Esophagus squamous epithelium (tissue), 5 donors: ENCODE measurements around the gene TEAD1. TPM values are rescaled to one million over a fixed set of nuclear protein-coding genes. Genes with fewer than 3 reads are reported as not detected.

Source experiments
- DNase-seq: peaks from one replicate; lab custom pipeline; 2025; lab: John Stamatoyannopoulos, UW
- H3K27ac ChIP-seq, 4 donors: fragments of 200-600 bp; sonication (generic); one replicate each; pipeline ENCODE4 v1.5.1; 2016 to 2019; ENCODE audit warnings: mild to moderate bottlenecking in 1 of 4
- H3K27me3 ChIP-seq, 4 donors: fragments of 200-600 bp; sonication (generic); 1 replicate in 3 of 4; 2 replicates in 1 of 4; pipeline versions ENCODE4 v1.5.1 to v1.6.0; 2017 to 2021; ENCODE audit warnings: antibody characterized with exemption in 1 of 4
- H3K36me3 ChIP-seq, 3 donors: fragments of 200-600 bp; sonication (generic); one replicate each; pipeline ENCODE4 v1.5.1; 2016 to 2019
- H3K4me1 ChIP-seq, 3 donors: fragments of 200-600 bp; sonication (generic); one replicate each; pipeline ENCODE4 v1.5.1; 2017 to 2019
- H3K4me3 ChIP-seq, 4 donors: fragments of 200-600 bp; sonication (generic); 1 replicate in 3 of 4; 2 replicates in 1 of 4; pipeline ENCODE4 v1.5.1; 2016 to 2019; ENCODE audit warnings: mild to moderate bottlenecking in 2 of 4, moderate library complexity in 1 of 4
- H3K9me3 ChIP-seq, 3 donors: fragments of 200-600 bp; sonication (generic); one replicate each; pipeline ENCODE4 v1.5.1; 2016 to 2019
- CTCF ChIP-seq, 6 experiments: fragments of 450-650 bp in 4 of 6; fragments of 200-600 bp in 2 of 6; sonication (generic) in 2 of 6; IDR thresholded peaks; one replicate each; pipeline ENCODE4 v1.5.1; 2016 to 2019; ENCODE audit warnings: antibody characterized with exemption in 6 of 6, mild to moderate bottlenecking in 4 of 6, moderate library complexity in 4 of 6
- POLR2A ChIP-seq, 4 donors: fragments of 450-650 bp; IDR thresholded peaks; one replicate each; pipeline ENCODE4 v1.6.1; 2017; ENCODE audit warnings: antibody characterized with exemption in 4 of 4, mild to moderate bottlenecking in 4 of 4, moderate library complexity in 3 of 4
- WGBS, 2 donors: methylation state at CpG; one replicate each; pipeline ENCODE4 v1.1.5; 2018; 5-methylcytosine and 5-hydroxymethylcytosine counted together
- intact Hi-C: fragments of 100-400 bp; cut with DNase I; formaldehyde crosslinking; loops from one replicate; pipeline ENCODE4 v1.15.0; 2022
- total RNA-seq, 4 donors: library from RNA; depleted of rRNA; stranded (reverse); fragments of >200 nt; gene quantifications; one replicate each; pipeline ENCODE4 v1.1.0, GENCODE V29; 2016
- donor health status: DM: yes; HTN: yes; CAD: no.

The TEAD1 gene
- total RNA-seq, 4 donors from 2014 or later, result 33.3 to 75.2 (median 49.8) TPM

DNA sequence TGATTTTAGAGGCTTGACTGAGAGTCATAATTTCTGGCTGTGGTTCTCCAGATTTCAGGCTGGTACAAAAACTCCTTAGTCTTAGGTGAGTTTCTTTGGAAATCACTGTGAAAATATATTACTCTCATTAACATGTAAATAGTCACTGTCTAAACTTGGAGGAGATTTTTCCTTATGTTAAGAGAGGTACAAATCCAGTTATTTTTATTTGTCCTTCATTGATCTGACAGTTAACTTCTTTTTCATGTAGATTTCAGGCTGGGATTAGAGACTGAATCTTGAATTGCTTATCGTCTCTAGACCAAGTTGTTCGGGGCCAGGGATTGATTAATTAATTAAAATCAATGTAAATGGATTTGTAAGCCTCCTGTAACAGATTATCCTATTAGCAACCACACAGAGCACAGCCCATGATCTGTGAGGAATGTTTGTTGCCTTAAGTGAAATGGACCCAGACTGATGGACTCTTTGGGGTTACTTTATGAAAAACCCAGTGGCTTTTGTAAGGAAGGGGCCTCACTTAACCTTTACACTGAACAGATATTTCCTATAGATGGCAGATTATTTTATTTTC is 21.1 kb downstream of the TEAD1 start:
- Histone ChIP-seq H3K4me1 (peaks cover 22 to 81% (median 46%) of the 10 kb centered on the region in 3 donors), H3K27me3 (no peaks in the 10 kb centered on the region), H3K4me3 (no peak overlapping the region), H3K27ac (peak overlapping the region; percentile 89 to 95 (median 92)), H3K36me3 (no peaks in the 10 kb centered on the region), H3K9me3 (no peaks in the 10 kb centered on the region)
- WGBS, 2 donors, result 65 to 67% methylated on average over 2 of the region's 2 CpGs
- TF ChIP-seq CTCF (IDR thresholded peaks at IDR 0.05) (no peak), POLR2A (IDR thresholded peaks at IDR 0.05) (no peak)
- intact Hi-C loops, result no loop called here
- DNase-seq, result no peak

DNA sequence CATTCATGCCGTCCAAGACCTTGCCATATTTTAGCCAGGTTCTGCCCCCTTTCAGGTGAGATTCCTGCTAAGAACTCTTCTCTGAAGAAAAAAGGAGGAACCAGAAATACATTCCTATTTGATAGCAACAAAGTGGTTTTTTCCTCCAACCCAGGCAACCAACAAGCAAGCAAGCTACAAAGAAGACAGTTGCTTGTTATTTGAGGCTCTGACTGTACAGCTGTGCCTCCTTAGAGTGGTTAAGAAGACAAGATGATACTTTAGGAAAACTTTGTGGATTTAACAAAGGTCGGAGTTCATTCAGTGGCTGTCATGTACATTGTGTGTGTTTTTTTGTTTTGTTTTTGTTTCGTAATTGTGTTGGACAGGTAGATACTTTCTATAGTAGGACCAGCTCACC is 21.7 kb downstream of the TEAD1 start:
- 75 to 80% methylated on average over 3 of the region's 3 CpGs for WGBS, 2 donors
- H3K27me3 ChIP-seq, result no peaks in the 10 kb centered on the region
- H3K27ac ChIP-seq, result peak overlapping the region; percentile 89 to 95 (median 92)
- no peaks in the 10 kb centered on the region for H3K9me3 ChIP-seq
- no peaks in the 10 kb centered on the region for H3K36me3 ChIP-seq
- TF ChIP-seq CTCF (IDR thresholded peaks at IDR 0.05) (no peak), POLR2A (IDR thresholded peaks at IDR 0.05) (no peak)
- DNase-seq, result no peak
- H3K4me3 ChIP-seq, result no peak overlapping the region
- peaks cover 22 to 87% (median 46%) of the 10 kb centered on the region in 3 donors for H3K4me1 ChIP-seq
- intact Hi-C loops, result no loop called here

- WGBS, 2 donors, result 43 to 62% methylated on average over 4 of the region's 5 CpGs
- Histone ChIP-seq H3K4me1 (peaks cover 22 to 86% (median 45%) of the 10 kb centered on the region in 3 donors), H3K36me3 (no peaks in the 10 kb centered on the region), H3K4me3 (no peak overlapping the region), H3K27ac (peak overlapping the region; percentile 15 to 95 (median 52)), H3K27me3 (no peaks in the 10 kb centered on the region), H3K9me3 (no peaks in the 10 kb centered on the region)
- intact Hi-C loops, result no loop called here
- no peak for TF ChIP-seq CTCF (IDR thresholded peaks at IDR 0.05)
- no peak for TF ChIP-seq POLR2A (IDR thresholded peaks at IDR 0.05)
- DNase-seq, result no peak
Observed at GRCh38 chr11:12696911-12697581, 22.8 kb downstream of the TEAD1 start.

- peak overlapping the region in 3 of 4 donors; percentile 7 to 95 (median 61) for H3K27ac ChIP-seq
- DNase-seq, result no peak
- no peak overlapping the region for H3K4me3 ChIP-seq
- TF ChIP-seq POLR2A (IDR thresholded peaks at IDR 0.05) (no peak), CTCF (IDR thresholded peaks at IDR 0.05) (no peak)
- peaks cover 17 to 86% (median 35%) of the 10 kb centered on the region in 3 donors for H3K4me1 ChIP-seq
- intact Hi-C loops, result no loop called here
- WGBS, 2 donors, result 68 to 72% methylated on average over 3 to 5 of the region's 5 CpGs
- no peaks in the 10 kb centered on the region for H3K27me3 ChIP-seq
- H3K36me3 ChIP-seq, result no peaks in the 10 kb centered on the region
- no peaks in the 10 kb centered on the region for H3K9me3 ChIP-seq
Observed at GRCh38 chr11:12698048-12698447, 23.8 kb downstream of the TEAD1 start.

DNA sequence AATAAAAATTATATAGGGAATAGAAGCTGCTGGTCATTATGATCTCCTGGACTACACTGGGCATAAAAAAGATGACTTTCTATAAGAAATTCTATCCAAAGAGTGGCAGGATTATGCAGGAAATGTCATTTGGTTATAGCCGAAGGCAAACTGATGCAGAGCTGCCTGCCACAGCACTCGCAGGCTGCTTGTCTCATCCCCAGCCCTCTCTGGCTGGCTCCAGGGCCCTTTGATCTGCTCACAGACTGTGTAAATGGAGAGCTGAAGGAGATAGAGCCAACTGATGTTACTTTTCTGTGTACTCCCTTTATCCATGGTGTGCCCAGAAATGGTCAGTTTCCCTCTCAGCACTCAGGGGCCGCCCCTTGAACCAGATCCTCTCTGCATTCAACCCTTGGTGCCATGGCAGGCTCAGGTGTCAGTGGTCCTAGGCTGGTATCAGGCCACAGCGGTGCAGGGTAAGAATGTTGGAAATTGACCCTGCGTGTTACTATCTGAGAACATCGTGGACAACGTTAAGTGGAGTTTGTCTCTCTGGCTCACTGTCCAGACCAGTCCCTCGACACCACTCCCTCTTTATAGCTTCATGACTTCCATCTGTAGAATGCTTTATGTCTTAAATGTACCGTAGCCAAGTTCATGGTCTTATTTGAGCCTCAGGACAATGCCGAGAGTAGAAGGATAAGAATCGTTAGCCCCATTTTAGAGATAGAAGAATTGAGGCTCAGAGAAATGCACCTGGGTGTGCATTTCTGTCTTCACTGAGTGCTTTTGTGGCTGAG is 27.8 kb downstream of the TEAD1 start:
- H3K36me3 ChIP-seq, result no peaks in the 10 kb centered on the region
- H3K27me3 ChIP-seq, result no peaks in the 10 kb centered on the region
- H3K4me3 ChIP-seq, result no peak overlapping the region
- no peak for TF ChIP-seq CTCF (IDR thresholded peaks at IDR 0.05)
- no peak for TF ChIP-seq POLR2A (IDR thresholded peaks at IDR 0.05)
- H3K9me3 ChIP-seq, result no peaks in the 10 kb centered on the region
- DNase-seq, result no peak
- 73 to 89% methylated on average over 10 of the region's 11 CpGs for WGBS, 2 donors
- H3K4me1 ChIP-seq, result peaks cover 0 to 69% (median 0%) of the 10 kb centered on the region in 3 donors
- H3K27ac ChIP-seq, result no peak overlapping the region
- intact Hi-C loops, result no loop called here
